Stimulated activated CD4-positive, alpha-beta T cell treated with anti-CD3 and anti-CD28 coated beads, Interleukin-2, amount 100 ng/mL, for 24 hours (primary cell): ENCODE data around the gene GNAT1.

ENCODE experiments used
- DNase-seq, 2 donors: peaks; one replicate each; pipeline ENCODE4 v3.0.0-alpha.2; 2020

The GNAT1 gene

DNA sequence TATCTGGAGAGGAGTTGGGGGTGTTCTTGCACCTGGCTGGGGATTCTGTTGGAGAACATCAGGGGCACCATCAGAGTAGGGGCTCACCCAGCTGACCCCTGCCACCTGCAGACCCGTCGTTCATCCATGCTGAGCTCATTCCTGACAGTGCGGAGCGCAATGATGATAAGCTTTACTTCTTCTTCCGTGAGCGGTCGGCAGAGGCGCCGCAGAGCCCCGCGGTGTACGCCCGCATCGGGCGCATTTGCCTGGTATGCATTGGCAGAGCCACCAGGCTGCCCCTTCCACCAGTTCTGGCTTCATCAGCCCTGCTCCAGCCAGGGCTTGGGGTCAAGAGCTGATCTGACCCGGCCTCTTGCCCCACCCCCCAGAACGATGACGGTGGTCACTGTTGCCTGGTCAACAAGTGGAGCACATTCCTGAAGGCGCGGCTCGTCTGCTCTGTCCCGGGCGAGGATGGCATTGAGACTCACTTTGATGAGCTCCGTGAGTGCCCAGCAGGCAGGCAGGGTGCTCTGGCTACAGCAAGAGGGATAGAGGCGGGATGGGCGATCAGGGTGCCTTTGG is 8.8 kb upstream of the GNAT1 start:
- DNase-seq, result no peak

GRCh38 chr3:50183755-50184154 is 7.7 kb upstream of the GNAT1 start:
- DNase-seq, result no peak

DNA sequence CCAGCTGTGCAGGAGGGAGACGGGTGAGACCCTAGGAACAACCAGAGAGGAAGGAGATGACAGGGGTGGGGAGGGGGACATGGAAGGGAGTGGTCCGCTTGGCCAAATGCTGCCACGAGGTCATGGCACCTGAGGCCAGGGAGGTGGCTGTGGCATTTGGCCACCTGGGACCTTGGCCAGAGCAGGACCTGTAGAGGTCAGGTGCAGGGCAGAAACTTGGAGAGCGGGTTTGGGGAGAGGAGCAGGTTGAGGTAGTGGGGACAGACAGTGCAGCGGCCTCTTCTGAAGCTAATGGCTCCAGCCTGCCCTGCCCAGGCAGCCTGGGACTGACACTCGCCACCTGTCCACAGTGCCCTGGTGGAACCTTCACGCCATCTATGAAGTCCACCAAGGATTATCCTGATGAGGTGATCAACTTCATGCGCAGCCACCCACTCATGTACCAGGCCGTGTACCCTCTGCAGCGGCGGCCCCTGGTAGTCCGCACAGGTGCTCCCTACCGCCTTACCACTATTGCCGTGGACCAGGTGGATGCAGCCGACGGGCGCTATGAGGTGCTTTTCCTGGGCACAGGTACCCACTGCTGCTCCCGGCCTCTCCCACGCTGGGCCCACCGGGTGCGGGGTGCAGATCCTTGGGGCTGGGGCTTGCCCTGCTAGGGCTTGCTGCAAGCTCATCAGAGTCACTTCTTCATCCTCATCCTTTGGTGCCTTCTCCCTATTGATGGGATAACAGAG is 7.0 kb upstream of the GNAT1 start:
- no peak for DNase-seq

DNA sequence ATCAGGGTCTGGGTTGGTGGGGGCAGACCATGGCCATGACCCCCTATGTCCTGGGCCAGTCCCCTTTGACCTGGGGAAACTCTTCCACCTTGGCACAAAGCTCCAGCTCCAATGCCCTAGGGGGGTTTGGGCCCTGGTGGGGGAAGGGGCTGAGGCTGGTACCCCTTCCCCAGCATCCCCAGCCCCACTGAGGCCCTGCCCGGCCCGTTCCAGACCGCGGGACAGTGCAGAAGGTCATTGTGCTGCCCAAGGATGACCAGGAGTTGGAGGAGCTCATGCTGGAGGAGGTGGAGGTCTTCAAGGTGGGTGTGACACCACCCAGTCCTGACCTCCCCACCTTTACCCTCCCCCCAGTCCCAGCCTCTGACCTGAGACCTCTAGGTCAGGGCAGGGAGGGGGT is 6.2 kb upstream of the GNAT1 start:
- no peak for DNase-seq

- DNase-seq, result no peak
Measured at GRCh38 chr3:50186096-50186495, 5.3 kb upstream of the GNAT1 start.

- DNase-seq, result no peak
Measured at GRCh38 chr3:50187750-50188149, 3.7 kb upstream of the GNAT1 start.

- DNase-seq, result peak; percentile 38 to 57
Measured at GRCh38 chr3:50189274-50189673, 2.1 kb upstream of the GNAT1 start.

- DNase-seq, result no peak
Measured at GRCh38 chr3:50189989-50190388, 1.4 kb upstream of the GNAT1 start.

DNA sequence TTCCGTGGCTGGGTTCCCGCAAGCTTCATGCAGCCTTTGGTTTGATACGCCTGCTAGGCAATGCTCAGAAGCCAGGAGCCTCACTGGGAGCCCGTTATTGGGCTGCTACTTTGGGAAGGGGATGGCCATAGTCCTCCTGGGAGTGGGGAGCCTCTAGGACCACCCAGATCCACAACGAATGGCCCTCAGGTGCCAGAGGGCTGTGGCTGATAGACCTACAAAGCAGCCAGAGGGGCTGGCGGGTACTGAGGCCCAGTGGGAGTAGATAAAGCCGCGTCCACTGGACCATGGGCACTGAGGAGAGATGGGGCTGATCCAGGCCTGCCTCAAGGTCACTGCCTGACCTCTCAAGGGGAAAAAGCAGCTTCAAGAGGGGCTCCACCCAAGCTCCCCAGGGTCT is 714 bp downstream of the GNAT1 start:
- DNase-seq, result no peak

DNA sequence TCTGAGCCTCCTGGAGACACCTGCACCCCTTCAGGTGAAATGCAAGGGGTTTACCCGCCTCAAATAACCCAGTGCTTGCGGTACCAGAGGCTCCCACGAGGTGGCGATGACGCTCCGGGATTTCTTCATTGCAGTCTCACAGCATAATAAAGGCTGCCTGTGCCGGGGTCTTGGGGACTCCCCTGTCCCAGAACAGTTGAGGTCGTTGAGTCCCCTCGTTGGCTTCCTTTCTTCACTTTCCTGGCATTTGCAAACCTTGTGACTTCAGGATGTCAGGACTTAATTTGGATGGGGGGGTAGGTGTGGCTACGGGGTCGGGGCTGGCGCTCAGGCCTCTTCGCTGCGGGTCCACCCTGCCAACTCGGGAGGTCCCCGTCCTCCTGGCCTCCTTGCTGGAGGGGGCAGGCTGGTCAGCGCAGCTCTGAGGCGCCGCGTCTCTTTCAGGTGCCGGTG is 1.3 kb downstream of the GNAT1 start:
- DNase-seq, result peak; percentile 90

DNA sequence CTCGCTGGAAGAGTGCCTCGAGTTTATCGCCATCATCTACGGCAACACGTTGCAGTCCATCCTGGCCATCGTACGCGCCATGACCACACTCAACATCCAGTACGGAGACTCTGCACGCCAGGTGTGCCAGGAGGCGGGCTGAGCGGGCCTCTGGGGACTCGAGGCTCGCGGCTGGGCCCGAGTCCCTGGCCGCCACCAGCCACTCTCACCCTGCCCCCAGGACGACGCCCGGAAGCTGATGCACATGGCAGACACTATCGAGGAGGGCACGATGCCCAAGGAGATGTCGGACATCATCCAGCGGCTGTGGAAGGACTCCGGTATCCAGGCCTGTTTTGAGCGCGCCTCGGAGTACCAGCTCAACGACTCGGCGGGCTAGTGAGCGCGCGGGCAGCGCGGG is 1.9 kb downstream of the GNAT1 start:
- DNase-seq, result no peak

- DNase-seq, result no peak
Measured at GRCh38 chr3:50193746-50194127, 2.3 kb downstream of the GNAT1 start.

DNA sequence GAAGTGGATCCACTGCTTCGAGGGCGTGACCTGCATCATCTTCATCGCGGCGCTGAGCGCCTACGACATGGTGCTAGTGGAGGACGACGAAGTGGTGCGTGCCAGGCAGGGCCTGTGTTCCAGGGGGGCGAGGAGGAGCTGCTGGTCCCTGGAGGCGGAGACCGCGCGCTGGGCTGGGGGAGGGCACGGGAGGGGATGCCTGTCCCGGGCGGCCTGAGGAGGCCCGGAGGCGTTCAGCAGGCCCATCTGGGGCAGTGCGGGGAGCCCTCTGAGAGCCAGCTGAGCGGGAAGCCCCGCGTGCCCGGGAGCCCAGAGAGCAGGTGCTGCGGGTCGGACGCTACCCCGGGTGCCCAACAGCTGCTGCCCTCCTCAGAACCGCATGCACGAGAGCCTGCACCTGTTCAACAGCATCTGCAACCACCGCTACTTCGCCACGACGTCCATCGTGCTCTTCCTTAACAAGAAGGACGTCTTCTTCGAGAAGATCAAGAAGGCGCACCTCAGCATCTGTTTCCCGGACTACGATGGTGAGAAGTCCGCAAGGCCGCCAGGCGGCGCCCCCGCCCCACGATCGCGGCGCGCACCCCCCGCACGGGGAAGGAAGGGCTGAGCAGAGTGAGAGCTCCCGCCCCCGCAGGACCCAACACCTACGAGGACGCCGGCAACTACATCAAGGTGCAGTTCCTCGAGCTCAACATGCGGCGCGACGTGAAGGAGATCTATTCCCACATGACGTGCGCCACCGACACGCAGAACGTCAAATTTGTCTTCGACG is 2.9 kb downstream of the GNAT1 start:
- peak; percentile 81 to 84 for DNase-seq

DNA sequence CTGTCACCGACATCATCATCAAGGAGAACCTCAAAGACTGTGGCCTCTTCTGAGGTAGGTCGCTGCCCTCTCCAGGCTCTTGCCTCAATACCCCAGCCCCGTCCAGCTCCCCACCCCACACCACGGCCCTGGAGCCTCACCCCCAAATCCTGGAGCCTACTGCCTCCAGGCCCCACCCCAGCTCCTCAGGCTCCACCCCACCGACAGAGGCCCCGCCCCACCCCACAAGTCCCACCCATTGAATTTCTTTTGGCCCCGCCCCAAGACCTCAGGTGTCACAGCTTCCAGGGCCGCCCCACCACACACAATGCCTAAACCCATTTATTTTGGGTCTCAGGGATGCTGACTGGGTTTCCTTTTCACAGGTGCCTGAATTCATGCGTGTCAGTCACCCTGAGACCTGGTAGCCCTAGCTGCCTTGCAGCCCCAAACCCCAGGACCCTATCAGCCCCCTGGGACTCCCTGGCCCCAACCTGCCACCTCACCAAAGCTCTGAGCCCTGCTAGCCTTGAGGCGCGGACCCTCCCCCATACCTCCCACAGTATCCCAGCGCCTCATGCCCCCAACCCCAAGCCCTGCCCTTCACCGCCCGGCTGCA is 3.6 kb downstream of the GNAT1 start:
- DNase-seq, result peak; percentile 33 to 50

DNA sequence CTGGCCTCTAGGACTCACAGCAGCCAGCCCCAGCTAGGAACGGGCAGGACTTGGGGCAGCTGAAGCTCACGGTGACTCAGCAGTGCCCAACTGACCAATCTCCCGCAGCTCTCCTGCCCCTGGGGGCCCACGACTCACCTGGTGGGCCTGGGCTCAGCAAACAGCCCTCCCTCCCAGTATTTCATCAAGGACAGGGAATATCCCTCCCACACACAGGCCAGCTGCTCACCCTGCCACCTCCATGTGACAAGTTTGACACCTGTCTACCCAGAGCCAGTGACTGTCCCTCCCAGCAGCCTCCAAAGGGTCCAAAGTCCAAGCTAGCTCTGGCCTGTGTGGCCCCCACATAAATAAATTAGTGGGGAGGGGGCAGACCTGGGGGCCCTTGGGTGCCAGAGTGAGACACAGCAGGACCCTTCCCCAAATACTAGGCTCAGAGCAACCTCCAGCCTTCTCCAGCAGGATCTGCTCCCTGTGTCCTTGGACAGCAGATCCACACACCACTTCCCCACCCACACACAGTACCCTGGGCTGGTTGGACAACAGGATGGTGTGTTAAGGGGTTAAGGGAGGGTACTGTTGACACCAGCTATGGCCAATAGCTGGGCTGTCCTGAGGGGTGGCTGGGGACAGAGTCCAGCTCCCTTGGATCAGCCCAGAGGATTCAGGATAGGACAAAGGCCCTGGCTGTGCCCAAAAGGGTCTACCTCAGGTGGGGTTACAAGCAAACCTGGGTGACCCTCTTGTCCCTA is 4.3 kb downstream of the GNAT1 start:
- no peak for DNase-seq

DNA sequence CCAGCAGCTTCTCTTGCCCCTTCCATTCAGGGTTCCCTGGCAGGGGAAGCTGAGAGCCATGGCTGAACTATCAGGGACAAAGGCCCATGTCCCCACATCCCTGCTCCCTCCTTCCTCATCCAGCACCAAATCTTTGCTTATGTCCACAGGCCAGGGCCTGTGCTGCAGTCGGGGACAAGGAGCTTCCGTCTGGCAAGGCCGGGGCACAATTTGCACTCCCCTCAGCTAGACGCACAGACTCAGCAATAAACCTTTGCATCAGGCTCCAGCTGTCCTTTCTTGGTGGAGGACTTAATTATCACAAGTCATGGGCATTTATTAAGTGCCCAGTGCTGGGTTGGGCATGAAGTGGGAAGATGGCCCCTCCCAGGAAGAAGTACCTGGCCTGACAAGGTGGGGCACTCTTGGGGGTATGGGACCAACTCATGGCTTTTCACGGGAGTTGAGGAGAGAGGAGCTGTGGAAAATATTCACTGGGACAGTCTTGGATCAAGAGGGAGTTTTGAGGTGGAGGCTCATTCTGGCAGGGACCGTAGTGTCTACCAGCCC is 4.9 kb downstream of the GNAT1 start:
- no peak for DNase-seq

DNA sequence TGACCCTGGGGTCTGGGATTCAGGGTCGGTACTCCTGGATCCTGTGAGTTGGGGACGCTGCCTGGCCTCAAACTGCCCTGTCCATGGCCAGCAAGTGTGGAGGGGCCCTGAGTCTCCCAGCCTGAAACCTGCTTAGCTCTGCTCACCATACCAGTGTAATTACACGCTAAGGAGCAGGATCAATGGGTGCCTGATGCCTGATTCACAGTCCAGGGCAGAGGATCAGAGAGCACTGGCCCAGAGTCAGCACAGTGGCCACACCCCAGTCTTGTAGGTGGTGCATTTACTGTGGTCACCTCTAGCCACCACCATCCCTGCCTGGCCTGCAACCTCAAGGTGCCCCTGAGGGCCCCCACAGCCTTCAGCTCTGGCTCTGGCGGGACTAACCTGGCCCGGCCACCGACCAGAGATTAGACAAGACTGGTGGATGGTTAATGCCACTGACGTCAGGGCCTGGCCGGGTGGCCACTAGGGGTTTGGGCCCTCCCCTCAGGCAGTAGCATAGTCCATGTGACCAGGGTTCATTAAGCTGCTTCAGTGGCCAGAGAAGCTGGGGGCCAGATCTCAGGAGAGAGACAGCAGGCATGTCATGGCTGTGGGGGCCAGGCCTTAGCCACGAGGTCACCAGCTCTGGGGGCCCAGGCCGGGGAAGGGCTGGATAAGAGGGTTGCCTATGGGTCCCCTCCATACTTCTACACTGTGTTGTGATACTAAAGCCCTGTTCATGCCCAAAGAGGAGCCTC is 10.3 kb downstream of the GNAT1 start:
- no peak for DNase-seq

GRCh38 chr3:50202353-50203112 is 11.1 kb downstream of the GNAT1 start:
- no peak for DNase-seq

DNA sequence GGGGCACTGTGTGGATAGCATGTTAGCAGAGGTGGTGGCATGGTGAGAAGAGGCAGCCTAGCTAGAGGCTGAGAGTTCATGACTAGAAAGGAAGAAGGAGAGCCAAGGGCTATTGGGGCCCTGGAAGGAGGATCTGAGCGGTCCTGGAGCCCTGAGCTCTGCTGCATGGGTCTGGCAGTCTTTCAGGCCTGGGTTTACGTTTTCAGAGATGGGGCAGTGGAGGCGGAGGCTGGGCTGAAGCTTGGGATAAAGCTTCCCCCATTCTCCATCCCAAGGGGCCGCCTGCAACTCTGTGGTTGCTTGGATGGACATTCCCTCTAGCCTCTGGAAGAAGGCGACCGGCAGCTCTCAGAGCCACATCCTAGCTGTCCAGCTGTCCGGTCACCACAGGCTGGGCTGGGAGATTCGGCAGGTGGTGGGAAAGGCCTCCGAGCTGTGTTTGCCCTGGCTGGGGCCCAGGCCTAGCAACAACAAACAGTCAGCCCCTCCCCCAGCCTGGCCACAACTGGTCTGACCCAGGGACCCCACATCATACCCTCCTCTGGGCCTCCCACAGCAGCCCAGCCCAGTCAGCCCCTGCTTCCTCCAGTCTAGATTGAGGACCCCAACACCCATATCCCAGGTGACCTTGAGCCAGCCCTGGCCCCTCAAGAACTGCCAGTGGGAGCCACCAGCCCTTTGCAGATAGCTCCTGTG is 11.9 kb downstream of the GNAT1 start:
- DNase-seq, result no peak
